Thoracic aorta (tissue), 2 donors: ENCODE measurements around the gene B4GALT5. TPM values are rescaled to one million over a fixed set of nuclear protein-coding genes. Genes with fewer than 3 reads are reported as not detected.

Source experiments
- ATAC-seq: fragments of 150-250 bp; one replicate; pipeline ENCODE4 v1.8.0; 2017; ENCODE audit warnings: low read depth; ENCODE audit not compliant: insufficient number of reproducible peaks, low FRiP score
- DNase-seq: peaks from one replicate; pipeline ENCODE4 v3.0.0-alpha.2; 2020; ENCODE audit warnings: low spot score
- H3K27ac ChIP-seq, 2 donors: fragments of 200-600 bp; sonication (generic); 1 replicate in 1 of 2; 2 replicates in 1 of 2; pipeline ENCODE4 v1.5.1; 2016; ENCODE audit warnings: mild to moderate bottlenecking in 2 of 2, moderate library complexity in 2 of 2
- H3K27me3 ChIP-seq: fragments of 200-600 bp; sonication (generic); replicated peaks from 2 replicates; pipeline ENCODE4 v1.6.0; 2016; ENCODE audit warnings: mild to moderate bottlenecking; ENCODE audit not compliant: insufficient read depth
- H3K36me3 ChIP-seq: fragments of 200-600 bp; sonication (generic); one replicate; pipeline ENCODE4 v1.5.1; 2016
- H3K4me1 ChIP-seq, 2 donors: fragments of 200-600 bp; sonication (generic); 1 replicate in 1 of 2; 2 replicates in 1 of 2; pipeline versions ENCODE4 v1.5.1 to v1.6.0; 2016; ENCODE audit warnings: low read depth in 2 of 2, mild to moderate bottlenecking in 1 of 2; ENCODE audit not compliant: control insufficient read depth in 1 of 2
- H3K4me3 ChIP-seq: fragments of 200-600 bp; sonication (generic); 2 replicates; pipeline ENCODE4 v1.5.1; 2016; ENCODE audit warnings: mild to moderate bottlenecking
- H3K9me3 ChIP-seq: fragments of 200-600 bp; sonication (generic); 2 replicates; pipeline ENCODE4 v1.5.1; 2016
- total RNA-seq, 2 donors: library from RNA; depleted of rRNA; stranded (reverse); fragments of >200 nt; gene quantifications; one replicate each; pipeline versions ENCODE4 v1.1.0 to v1.2.3, GENCODE V29; 2016
- TF ChIP-seq, protein P1 (sequence below): fragments of 200-600 bp; sonication (generic); IDR thresholded peaks from one replicate; pipeline ENCODE4 v1.5.1; 2019; ENCODE audit warnings: antibody characterized with exemption

The B4GALT5 gene
- total RNA-seq, 2 donors from 2014 or later: 15.7 to 45.3 TPM

DNA sequence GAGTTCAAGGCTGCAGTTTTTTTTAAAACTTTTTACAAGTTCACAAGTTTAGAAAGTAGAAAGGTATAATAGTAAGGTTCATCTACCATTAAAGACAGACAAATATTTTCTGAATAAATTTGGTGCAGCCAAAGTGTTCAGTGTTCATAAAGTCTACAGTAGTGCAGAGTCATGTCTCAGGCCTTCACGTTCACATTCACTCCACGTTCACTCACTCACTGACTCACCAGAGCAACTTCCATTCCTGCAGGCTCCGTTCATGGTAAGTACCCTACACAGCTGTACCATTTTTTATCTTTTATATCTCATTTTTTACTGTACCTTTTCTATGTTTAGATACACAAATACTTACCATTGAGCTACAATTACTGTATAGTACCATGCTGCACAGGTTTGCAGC lies 67.6 kb downstream of the B4GALT5 start:
- Histone ChIP-seq H3K27ac (no peak overlapping the region), H3K36me3 (peaks cover 36% of the 10 kb centered on the region), H3K4me1 (no peaks in the 10 kb centered on the region), H3K9me3 (no peaks in the 10 kb centered on the region), H3K4me3 (no peak overlapping the region), H3K27me3 (no peaks in the 10 kb centered on the region)
- DNase-seq (no peak), ATAC-seq (no peak)
- TF ChIP-seq, protein P1, sequence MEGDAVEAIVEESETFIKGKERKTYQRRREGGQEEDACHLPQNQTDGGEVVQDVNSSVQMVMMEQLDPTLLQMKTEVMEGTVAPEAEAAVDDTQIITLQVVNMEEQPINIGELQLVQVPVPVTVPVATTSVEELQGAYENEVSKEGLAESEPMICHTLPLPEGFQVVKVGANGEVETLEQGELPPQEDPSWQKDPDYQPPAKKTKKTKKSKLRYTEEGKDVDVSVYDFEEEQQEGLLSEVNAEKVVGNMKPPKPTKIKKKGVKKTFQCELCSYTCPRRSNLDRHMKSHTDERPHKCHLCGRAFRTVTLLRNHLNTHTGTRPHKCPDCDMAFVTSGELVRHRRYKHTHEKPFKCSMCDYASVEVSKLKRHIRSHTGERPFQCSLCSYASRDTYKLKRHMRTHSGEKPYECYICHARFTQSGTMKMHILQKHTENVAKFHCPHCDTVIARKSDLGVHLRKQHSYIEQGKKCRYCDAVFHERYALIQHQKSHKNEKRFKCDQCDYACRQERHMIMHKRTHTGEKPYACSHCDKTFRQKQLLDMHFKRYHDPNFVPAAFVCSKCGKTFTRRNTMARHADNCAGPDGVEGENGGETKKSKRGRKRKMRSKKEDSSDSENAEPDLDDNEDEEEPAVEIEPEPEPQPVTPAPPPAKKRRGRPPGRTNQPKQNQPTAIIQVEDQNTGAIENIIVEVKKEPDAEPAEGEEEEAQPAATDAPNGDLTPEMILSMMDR: no peak

DNA sequence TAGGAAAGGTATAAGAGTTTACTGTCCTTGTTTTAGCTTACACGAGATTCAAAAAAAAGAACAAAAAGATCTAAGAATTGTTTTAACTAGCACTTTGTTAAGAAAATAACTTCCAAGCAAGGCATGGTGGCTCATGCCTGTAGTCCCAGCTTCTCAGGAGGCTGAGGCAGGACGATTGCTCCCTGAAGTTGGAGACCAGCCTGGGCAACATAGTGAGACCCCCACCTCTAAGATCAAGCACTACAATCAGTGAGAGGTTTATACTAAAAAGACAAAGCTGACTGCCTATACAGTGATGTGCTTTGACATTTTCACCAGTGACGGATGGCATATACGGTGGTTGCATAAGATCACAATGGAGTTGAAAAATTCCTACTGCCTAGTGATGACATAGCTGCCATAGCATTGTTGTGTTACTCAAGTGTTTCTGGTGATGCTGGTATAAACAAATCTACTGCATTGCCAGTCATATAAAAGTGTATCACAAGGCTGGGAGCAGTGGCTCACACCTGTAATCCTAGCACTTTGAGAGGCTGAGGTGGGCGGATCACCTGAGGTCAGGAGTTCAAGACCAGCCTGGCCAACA lies 68.6 kb downstream of the B4GALT5 start:
- Histone ChIP-seq H3K27me3 (no peaks in the 10 kb centered on the region), H3K4me3 (no peak overlapping the region), H3K36me3 (peaks cover 42% of the 10 kb centered on the region), H3K4me1 (no peaks in the 10 kb centered on the region), H3K9me3 (no peaks in the 10 kb centered on the region), H3K27ac (no peak overlapping the region)
- DNase-seq (no peak), ATAC-seq (no peak)
- TF ChIP-seq, protein P1: no peak

DNA sequence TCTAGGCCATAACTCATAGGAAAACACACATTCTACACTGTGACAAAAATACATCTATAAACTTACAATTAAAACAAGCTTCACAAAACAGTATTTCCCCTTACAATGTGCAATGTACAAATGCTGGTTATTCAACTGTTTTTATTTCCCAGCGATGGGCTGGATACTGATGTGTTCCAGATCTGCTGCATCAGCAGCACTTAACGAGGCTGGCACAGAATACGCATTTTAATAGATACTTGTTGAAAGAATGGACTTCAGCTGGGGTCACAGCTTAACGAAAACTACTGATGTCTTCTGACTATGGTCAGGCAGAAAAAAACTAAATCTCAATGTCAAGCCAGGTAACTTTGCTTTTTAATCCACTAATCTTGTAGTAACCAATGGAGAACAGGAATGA lies 70.9 kb downstream of the B4GALT5 start:
- H3K4me3 ChIP-seq: no peak overlapping the region
- H3K27me3 ChIP-seq: no peaks in the 10 kb centered on the region
- H3K36me3 ChIP-seq: peaks cover 45% of the 10 kb centered on the region
- TF ChIP-seq, protein P1: no peak
- no peaks in the 10 kb centered on the region for H3K9me3 ChIP-seq
- ATAC-seq: no peak
- no peak for DNase-seq
- no peaks in the 10 kb centered on the region for H3K4me1 ChIP-seq
- H3K27ac ChIP-seq: no peak overlapping the region

DNA sequence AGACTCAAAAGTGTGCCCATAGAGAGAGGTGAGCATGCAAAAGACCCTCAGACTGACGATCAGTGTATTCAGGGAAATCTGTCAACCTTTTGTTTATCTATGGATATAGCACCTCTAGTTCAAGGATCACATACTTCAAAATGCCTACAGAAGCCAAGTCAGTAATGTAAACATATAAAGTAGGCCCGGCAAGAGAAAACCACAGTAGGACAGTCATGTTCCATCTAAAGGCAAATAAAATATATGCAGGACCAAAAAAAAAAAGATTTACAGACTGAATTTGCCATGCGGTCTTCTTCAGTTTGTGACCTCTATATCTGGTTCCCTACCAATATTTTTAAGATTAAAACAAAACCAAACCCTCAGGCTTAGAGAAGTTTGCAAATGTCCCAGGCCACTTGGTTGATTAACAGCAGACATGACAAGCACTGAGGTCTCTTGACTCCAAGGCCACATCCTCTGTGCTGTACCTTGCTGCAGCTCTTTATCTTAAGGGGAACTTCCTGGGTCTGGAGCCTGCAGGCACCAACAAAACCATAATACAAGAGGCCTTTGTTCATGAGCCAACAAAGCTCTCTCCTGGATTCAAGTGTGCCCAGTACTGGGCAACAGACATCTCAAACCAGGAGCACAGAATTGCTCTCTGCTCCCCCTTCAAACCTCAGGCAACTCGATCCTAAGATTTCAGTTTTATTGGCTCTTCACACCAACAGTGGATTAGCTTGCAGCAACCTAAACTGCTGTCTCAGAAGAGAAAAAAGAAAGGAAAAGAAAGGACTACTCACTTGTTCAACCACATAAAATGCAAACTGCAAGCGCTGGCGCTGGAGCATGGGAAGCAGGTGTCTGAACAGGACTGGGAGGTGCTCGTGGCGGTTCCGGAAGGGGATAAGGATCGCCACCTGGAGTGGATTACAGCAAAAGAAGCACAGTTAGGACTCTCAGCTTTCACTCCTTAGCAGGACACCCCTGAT lies 71.7 kb downstream of the B4GALT5 start:
- ATAC-seq (no peak), DNase-seq (no peak)
- TF ChIP-seq, protein P1: no peak
- no peaks in the 10 kb centered on the region for H3K27me3 ChIP-seq
- no peaks in the 10 kb centered on the region for H3K9me3 ChIP-seq
- H3K4me3 ChIP-seq: no peak overlapping the region
- peaks cover 50% of the 10 kb centered on the region for H3K36me3 ChIP-seq
- H3K27ac ChIP-seq: no peak overlapping the region
- no peaks in the 10 kb centered on the region for H3K4me1 ChIP-seq

DNA sequence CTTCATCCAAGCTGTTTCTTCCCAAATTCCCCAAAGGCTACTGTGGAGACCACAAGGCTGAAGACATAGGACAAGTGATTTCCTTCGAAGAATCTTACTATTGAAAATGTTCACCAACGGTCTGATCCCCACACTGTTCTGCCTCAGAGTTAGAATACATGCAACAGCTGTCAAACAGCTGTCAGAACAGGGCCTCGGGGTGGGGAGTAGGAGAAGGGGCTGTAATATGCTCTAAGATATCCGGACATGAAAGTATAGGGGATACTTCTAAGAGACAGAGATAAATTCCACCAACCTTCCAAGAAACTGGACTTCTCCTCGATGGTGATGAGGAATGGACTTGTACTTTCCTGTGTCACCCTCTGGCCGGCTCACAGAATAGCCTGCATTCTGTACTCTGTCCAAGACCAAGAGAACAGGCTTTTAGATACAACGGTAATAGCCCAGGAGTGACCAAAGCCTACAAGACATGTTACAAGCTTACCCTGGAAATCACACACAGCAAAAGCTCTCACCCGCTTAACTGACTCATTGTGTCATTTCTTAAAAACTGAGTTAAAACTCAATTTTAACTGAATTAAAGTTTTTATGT lies 76.5 kb downstream of the B4GALT5 start:
- ATAC-seq (no peak), DNase-seq (no peak)
- Histone ChIP-seq H3K36me3 (peaks cover 46% of the 10 kb centered on the region), H3K4me1 (no peaks in the 10 kb centered on the region), H3K9me3 (no peaks in the 10 kb centered on the region), H3K27ac (no peak overlapping the region), H3K4me3 (no peak overlapping the region), H3K27me3 (no peaks in the 10 kb centered on the region)
- TF ChIP-seq, protein P1: no peak
